Transverse colon (tissue), 4 donors: Measurements from ENCODE around the gene VAPB.

Experiments
- EP300 ChIP-seq: sonication (generic); formaldehyde crosslinking; IDR thresholded peaks from one replicate; pipeline ENCODE4 v1.6.1; 2017; ENCODE audit warnings: antibody characterized with exemption, low read depth
- POLR2A ChIP-seq: fragments of 450-650 bp; IDR thresholded peaks from one replicate; pipeline ENCODE4 v1.6.1; 2016; ENCODE audit warnings: antibody characterized with exemption, mild to moderate bottlenecking, moderate library complexity
- POLR2AphosphoS5 ChIP-seq, 3 donors: sonication (generic); formaldehyde crosslinking; IDR thresholded peaks; one replicate each; pipeline ENCODE4 v1.6.1; 2016; ENCODE audit warnings: antibody characterized with exemption in 3 of 3
- TF ChIP-seq, protein P1 (sequence below), 5 experiments: fragments of 200-600 bp in 3 of 5; fragments of 450-650 bp in 2 of 5; sonication (generic) in 3 of 5; IDR thresholded peaks; 1 replicate in 2 of 5; 2 replicates in 3 of 5; pipeline ENCODE4 v1.5.1; 2016 to 2017; ENCODE audit warnings: antibody characterized with exemption in 5 of 5, inconsistent platforms in 3 of 5, mild to moderate bottlenecking in 2 of 5, moderate library complexity in 1 of 5

DNA sequence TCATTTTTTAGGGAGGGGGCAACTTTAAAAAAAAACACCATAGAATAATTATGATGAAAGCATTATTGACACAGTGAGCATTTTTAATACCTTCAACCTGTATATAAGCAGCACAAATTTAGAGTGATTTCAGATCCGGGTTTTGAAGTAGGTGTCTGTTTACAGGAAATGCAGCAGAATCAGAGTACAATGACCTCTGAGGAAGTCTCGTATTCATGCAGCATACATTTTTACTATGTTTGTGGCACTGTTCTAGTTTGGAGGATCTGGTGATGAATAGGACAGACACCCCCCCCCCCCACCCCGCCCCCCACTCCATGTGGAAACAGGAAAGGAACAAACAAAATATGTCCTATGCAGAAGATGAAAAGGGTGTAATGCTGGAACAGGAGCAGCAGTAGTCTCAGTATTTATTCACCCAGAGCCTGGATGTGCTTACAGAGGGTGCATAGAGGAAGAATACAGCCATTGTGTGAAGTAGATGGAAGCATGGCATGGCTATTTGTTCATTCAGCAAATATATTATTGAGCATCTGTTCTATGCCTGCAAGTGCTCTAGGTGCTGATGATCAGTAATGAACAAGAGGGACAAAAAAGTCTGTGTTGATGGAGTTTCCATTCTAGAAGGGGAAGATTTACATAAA lies 19.7 kb downstream of the VAPB start:
- TF ChIP-seq POLR2A (no peak), POLR2AphosphoS5 (IDR thresholded peaks at IDR 0.05) (no peak), EP300 (no peak)
- TF ChIP-seq, protein P1, sequence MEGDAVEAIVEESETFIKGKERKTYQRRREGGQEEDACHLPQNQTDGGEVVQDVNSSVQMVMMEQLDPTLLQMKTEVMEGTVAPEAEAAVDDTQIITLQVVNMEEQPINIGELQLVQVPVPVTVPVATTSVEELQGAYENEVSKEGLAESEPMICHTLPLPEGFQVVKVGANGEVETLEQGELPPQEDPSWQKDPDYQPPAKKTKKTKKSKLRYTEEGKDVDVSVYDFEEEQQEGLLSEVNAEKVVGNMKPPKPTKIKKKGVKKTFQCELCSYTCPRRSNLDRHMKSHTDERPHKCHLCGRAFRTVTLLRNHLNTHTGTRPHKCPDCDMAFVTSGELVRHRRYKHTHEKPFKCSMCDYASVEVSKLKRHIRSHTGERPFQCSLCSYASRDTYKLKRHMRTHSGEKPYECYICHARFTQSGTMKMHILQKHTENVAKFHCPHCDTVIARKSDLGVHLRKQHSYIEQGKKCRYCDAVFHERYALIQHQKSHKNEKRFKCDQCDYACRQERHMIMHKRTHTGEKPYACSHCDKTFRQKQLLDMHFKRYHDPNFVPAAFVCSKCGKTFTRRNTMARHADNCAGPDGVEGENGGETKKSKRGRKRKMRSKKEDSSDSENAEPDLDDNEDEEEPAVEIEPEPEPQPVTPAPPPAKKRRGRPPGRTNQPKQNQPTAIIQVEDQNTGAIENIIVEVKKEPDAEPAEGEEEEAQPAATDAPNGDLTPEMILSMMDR (IDR thresholded peaks at IDR 0.05) = no peak
